Liver (tissue), 9 donors: ENCODE measurements around the gene TSN. TPM values are rescaled to one million over a fixed set of nuclear protein-coding genes. Genes with fewer than 3 reads are reported as not detected.

Source experiments
- DNase-seq: peaks from one replicate; pipeline ENCODE4 v3.0.0-alpha.2; 2017; ENCODE audit warnings: low spot score
- H3K27ac ChIP-seq, 2 donors: one replicate each; pipeline ENCODE4 v1.7.0; 2013; ENCODE audit warnings: inconsistent platforms in 2 of 2, low read length in 2 of 2, control low read depth in 1 of 2, low read depth in 1 of 2, mild to moderate bottlenecking in 1 of 2
- H3K27me3 ChIP-seq, 4 donors: one replicate each; pipeline versions ENCODE4 v1.6.1 to v1.7.0; 2013; ENCODE audit warnings: low read length in 3 of 4, inconsistent platforms in 1 of 4, mild to moderate bottlenecking in 1 of 4, moderate library complexity in 1 of 4; ENCODE audit not compliant: control insufficient read depth in 4 of 4, insufficient read depth in 4 of 4
- H3K36me3 ChIP-seq, 4 donors: one replicate each; pipeline versions ENCODE4 v1.6.1 to v1.7.0; 2013; ENCODE audit warnings: low read length in 3 of 4, mild to moderate bottlenecking in 3 of 4, low read depth in 1 of 4, moderate library complexity in 1 of 4; ENCODE audit not compliant: control insufficient read depth in 4 of 4, insufficient read depth in 3 of 4
- H3K4me1 ChIP-seq, 4 donors: one replicate each; pipeline versions ENCODE4 v1.6.1 to v1.7.0; 2013; ENCODE audit warnings: low read length in 3 of 4, mild to moderate bottlenecking in 3 of 4, moderate library complexity in 1 of 4; ENCODE audit not compliant: control insufficient read depth in 4 of 4, insufficient read depth in 4 of 4
- H3K4me3 ChIP-seq, 3 donors: one replicate each; pipeline versions ENCODE4 v1.6.1 to v1.7.0; 2013; ENCODE audit warnings: low read length in 3 of 3, control low read depth in 1 of 3, low read depth in 1 of 3, mild to moderate bottlenecking in 1 of 3
- H3K9ac ChIP-seq, 2 donors: one replicate each; pipeline ENCODE4 v1.7.0; 2013; ENCODE audit warnings: low read length in 2 of 2, mild to moderate bottlenecking in 2 of 2, moderate library complexity in 2 of 2, control low read depth in 1 of 2, low read depth in 1 of 2
- H3K9me3 ChIP-seq, 4 donors: one replicate each; pipeline versions ENCODE4 v1.6.1 to v1.7.0; 2013; ENCODE audit warnings: low read length in 3 of 4; ENCODE audit not compliant: control insufficient read depth in 4 of 4
- EGR1 ChIP-seq, 2 donors: IDR thresholded peaks; 2 replicates each; pipeline ENCODE4 v1.6.1; 2016 to 2018; ENCODE audit warnings: antibody characterized with exemption in 2 of 2, low read depth in 2 of 2
- FOXA1 ChIP-seq: IDR thresholded peaks from 2 replicates; pipeline ENCODE4 v1.6.1; 2016; ENCODE audit warnings: antibody characterized with exemption
- FOXA2 ChIP-seq: IDR thresholded peaks from 2 replicates; pipeline ENCODE4 v1.6.1; 2016; ENCODE audit warnings: antibody characterized with exemption
- GABPA ChIP-seq, 2 donors: IDR thresholded peaks in 1 of 2; conservative IDR thresholded peaks in 1 of 2; 2 replicates each; pipeline ENCODE4 v1.6.1; 2016; ENCODE audit warnings: antibody characterized with exemption in 2 of 2, mild to moderate bottlenecking in 1 of 2, moderate library complexity in 1 of 2
- HNF4A ChIP-seq, 2 donors: conservative IDR thresholded peaks; 2 replicates each; pipeline ENCODE4 v1.6.1; 2016; ENCODE audit warnings: antibody characterized with exemption in 2 of 2, mild to moderate bottlenecking in 2 of 2
- HNF4G ChIP-seq: IDR thresholded peaks from 2 replicates; pipeline ENCODE4 v1.6.1; 2016; ENCODE audit warnings: antibody characterized with exemption
- JUND ChIP-seq, 2 donors: IDR thresholded peaks; 2 replicates each; pipeline ENCODE4 v1.6.1; 2016; ENCODE audit warnings: antibody characterized with exemption in 2 of 2
- NR2F2 ChIP-seq: IDR thresholded peaks from 2 replicates; pipeline ENCODE4 v1.6.1; 2016; ENCODE audit warnings: antibody characterized with exemption
- RXRA ChIP-seq, 2 donors: IDR thresholded peaks; 2 replicates each; pipeline ENCODE4 v1.6.1; 2017 to 2018; ENCODE audit warnings: antibody characterized with exemption in 2 of 2, mild to moderate bottlenecking in 1 of 2
- SP1 ChIP-seq: IDR thresholded peaks from 2 replicates; pipeline ENCODE4 v1.6.1; 2018; ENCODE audit warnings: antibody characterized with exemption, mild to moderate bottlenecking
- TAF1 ChIP-seq: conservative IDR thresholded peaks from 2 replicates; pipeline ENCODE4 v1.6.1; 2016; ENCODE audit warnings: antibody characterized with exemption, mild to moderate bottlenecking
- YY1 ChIP-seq: IDR thresholded peaks from 2 replicates; pipeline ENCODE4 v1.6.1; 2016; ENCODE audit warnings: antibody characterized with exemption, mild to moderate bottlenecking
- WGBS: extraction: QIAGEN DNeasy Blood & Tissue Kit; methylation state at CpG from one replicate; pipeline ENCODE4 v1.1.7; 2013; 5-methylcytosine and 5-hydroxymethylcytosine counted together
- polyA plus RNA-seq, 2 donors: library from polyadenylated mRNA; stranded (reverse) in 1 of 2; unstranded in 1 of 2; fragments of 200-250 nt in 1 of 2; fragments of >200 nt in 1 of 2; fragmentation: Nextera tagmentation in 1 of 2; extraction: Ambion mirVana in 1 of 2; gene quantifications; one replicate each; pipeline versions ENCODE4 v1.2.1 to v1.2.3, GENCODE V29; 2013 to 2015
- total RNA-seq, 2 donors: library from RNA; depleted of rRNA; stranded (reverse); fragments of >200 nt; gene quantifications; one replicate each; pipeline ENCODE4 v1.2.3, GENCODE V29; 2014
- TF ChIP-seq, protein P1 (sequence below): IDR thresholded peaks from 2 replicates; pipeline ENCODE4 v1.6.1; 2016; ENCODE audit warnings: antibody characterized with exemption
- TF ChIP-seq, protein P2 (sequence below): IDR thresholded peaks from 2 replicates; pipeline ENCODE4 v1.6.1; 2016; ENCODE audit warnings: antibody characterized with exemption
- TF ChIP-seq, protein P3 (sequence below): fragments of 150-350 bp; IDR thresholded peaks from 2 replicates; pipeline ENCODE4 v1.5.1; 2017; ENCODE audit warnings: improper control_type of control experiment, low read depth, low read length; ENCODE audit not compliant: missing input control
- TF ChIP-seq, protein P4 (sequence below): IDR thresholded peaks from 2 replicates; pipeline ENCODE4 v1.6.1; 2016; ENCODE audit warnings: antibody characterized with exemption
- TF ChIP-seq, protein P5 (sequence below): IDR thresholded peaks from 2 replicates; pipeline ENCODE4 v1.6.1; 2016; ENCODE audit warnings: antibody characterized with exemption, mild to moderate bottlenecking
- donor health status: healthy.
- donor health status: healthy.
- donor health status: healthy.
- donor health status: healthy.
- donor health status: healthy.

Gene TSN
- total and polyA plus RNA-seq, 4 donors = 17.0 to 30.6 (median 17.7) TPM

DNA sequence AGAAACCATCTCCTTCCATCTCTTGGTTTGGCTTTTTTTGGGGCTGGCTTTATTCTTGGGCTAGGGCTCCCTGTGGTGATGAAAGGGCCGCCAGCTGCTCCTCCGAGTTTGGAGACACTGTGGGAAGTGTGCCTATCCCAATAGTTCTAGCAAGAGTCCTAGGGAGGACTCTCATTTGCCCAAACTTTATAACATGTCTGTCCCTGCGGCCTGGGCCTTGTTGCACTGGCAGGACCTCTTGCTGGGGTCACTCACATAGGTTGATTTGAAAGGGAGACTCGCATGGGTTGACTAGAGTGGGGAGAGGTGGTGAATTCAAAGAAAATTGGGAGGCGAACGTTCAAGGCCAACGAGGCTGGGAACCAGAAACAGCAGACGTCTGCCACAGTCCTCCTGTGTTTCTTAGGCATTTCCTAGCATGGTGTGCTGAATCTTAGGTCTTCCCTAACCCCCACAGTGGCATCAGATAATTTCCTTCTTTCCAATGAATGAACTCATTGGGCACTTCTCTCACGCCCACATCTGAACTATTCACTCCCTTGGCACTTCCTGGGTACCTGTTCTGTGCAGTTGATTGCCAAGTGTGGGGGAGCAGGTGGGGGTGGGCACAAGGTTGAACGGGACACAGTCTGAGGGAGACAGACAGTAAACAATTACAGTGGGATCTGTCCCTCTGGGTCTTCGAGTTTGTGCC lies 45.5 kb upstream of the TSN start:
- Histone ChIP-seq H3K27me3 (no peaks in the 10 kb centered on the region), H3K9me3 (no peaks in the 10 kb centered on the region), H3K27ac (no peak overlapping the region), H3K4me1 (no peaks in the 10 kb centered on the region), H3K4me3 (no peak overlapping the region), H3K9ac (no peak overlapping the region), H3K36me3 (no peaks in the 10 kb centered on the region)
- no peak for TF ChIP-seq HNF4A (conservative IDR thresholded peaks at IDR 0.05)
- TF ChIP-seq, protein P1, sequence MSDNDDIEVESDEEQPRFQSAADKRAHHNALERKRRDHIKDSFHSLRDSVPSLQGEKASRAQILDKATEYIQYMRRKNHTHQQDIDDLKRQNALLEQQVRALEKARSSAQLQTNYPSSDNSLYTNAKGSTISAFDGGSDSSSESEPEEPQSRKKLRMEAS = no peak
- TF ChIP-seq, protein P2, sequence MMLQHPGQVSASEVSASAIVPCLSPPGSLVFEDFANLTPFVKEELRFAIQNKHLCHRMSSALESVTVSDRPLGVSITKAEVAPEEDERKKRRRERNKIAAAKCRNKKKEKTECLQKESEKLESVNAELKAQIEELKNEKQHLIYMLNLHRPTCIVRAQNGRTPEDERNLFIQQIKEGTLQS = no peak
- no peak for TF ChIP-seq JUND (IDR thresholded peaks at IDR 0.05)
- TF ChIP-seq FOXA2 = no peak
- TF ChIP-seq, protein P3, sequence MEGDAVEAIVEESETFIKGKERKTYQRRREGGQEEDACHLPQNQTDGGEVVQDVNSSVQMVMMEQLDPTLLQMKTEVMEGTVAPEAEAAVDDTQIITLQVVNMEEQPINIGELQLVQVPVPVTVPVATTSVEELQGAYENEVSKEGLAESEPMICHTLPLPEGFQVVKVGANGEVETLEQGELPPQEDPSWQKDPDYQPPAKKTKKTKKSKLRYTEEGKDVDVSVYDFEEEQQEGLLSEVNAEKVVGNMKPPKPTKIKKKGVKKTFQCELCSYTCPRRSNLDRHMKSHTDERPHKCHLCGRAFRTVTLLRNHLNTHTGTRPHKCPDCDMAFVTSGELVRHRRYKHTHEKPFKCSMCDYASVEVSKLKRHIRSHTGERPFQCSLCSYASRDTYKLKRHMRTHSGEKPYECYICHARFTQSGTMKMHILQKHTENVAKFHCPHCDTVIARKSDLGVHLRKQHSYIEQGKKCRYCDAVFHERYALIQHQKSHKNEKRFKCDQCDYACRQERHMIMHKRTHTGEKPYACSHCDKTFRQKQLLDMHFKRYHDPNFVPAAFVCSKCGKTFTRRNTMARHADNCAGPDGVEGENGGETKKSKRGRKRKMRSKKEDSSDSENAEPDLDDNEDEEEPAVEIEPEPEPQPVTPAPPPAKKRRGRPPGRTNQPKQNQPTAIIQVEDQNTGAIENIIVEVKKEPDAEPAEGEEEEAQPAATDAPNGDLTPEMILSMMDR = no peak
- no peak for TF ChIP-seq GABPA (IDR thresholded peaks at IDR 0.05 in 1 of 2, conservative IDR thresholded peaks at IDR 0.05 in 1 of 2)
- no peak for TF ChIP-seq TAF1
- TF ChIP-seq NR2F2 = no peak
- TF ChIP-seq, protein P4, sequence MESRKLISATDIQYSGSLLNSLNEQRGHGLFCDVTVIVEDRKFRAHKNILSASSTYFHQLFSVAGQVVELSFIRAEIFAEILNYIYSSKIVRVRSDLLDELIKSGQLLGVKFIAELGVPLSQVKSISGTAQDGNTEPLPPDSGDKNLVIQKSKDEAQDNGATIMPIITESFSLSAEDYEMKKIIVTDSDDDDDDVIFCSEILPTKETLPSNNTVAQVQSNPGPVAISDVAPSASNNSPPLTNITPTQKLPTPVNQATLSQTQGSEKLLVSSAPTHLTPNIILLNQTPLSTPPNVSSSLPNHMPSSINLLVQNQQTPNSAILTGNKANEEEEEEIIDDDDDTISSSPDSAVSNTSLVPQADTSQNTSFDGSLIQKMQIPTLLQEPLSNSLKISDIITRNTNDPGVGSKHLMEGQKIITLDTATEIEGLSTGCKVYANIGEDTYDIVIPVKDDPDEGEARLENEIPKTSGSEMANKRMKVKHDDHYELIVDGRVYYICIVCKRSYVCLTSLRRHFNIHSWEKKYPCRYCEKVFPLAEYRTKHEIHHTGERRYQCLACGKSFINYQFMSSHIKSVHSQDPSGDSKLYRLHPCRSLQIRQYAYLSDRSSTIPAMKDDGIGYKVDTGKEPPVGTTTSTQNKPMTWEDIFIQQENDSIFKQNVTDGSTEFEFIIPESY = no peak
- TF ChIP-seq RXRA (IDR thresholded peaks at IDR 0.05) = no peak
- no peak for TF ChIP-seq EGR1 (IDR thresholded peaks at IDR 0.05; ENCODE audit: low read depth in 2 of 2)
- DNase-seq = no peak
- WGBS = 83% methylated on average over 11 of the region's 11 CpGs

DNA sequence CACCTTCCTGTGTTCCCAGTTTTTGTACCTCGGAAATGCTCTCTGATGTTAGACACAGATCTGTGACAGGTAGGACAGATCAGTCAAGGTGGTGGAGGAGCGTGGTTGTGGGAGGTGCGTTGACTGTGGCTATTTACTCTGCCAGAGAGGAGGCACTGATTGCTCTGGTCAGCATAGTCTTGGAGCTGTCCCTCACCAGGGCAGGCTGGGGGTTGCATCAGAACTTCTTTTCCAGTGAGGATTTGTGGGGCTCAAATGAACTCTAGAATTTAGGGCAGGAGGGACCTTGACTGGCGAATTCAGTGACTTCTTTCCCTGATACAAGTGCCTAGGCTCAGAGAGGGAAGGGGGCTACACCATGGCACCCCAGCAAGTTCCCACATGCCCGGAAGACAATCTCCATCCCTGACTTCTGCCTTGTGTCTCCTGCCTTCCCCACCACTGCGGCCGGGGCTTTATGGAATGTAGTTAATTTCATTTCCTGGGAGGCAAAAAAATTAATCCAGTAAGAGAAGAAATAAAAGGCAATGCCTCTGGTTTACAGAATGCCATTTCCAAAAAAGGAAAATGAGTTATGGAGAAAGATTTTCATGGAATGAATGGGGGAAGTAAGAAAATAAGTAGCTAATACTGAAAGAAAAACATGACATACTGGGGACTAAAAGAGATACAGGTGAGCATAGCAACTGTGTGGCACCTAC lies 44.8 kb upstream of the TSN start:
- WGBS = 82% methylated on average over 7 of the region's 7 CpGs
- Histone ChIP-seq H3K4me1 (peaks cover 0 to 1% (median under 1%) of the 10 kb centered on the region in 4 donors), H3K36me3 (no peaks in the 10 kb centered on the region), H3K9ac (no peak overlapping the region), H3K4me3 (no peak overlapping the region), H3K27me3 (no peaks in the 10 kb centered on the region), H3K27ac (no peak overlapping the region), H3K9me3 (no peaks in the 10 kb centered on the region)
- DNase-seq = no peak
- TF ChIP-seq YY1 = no peak
- no peak for TF ChIP-seq HNF4A (conservative IDR thresholded peaks at IDR 0.05)
- TF ChIP-seq, protein P5, sequence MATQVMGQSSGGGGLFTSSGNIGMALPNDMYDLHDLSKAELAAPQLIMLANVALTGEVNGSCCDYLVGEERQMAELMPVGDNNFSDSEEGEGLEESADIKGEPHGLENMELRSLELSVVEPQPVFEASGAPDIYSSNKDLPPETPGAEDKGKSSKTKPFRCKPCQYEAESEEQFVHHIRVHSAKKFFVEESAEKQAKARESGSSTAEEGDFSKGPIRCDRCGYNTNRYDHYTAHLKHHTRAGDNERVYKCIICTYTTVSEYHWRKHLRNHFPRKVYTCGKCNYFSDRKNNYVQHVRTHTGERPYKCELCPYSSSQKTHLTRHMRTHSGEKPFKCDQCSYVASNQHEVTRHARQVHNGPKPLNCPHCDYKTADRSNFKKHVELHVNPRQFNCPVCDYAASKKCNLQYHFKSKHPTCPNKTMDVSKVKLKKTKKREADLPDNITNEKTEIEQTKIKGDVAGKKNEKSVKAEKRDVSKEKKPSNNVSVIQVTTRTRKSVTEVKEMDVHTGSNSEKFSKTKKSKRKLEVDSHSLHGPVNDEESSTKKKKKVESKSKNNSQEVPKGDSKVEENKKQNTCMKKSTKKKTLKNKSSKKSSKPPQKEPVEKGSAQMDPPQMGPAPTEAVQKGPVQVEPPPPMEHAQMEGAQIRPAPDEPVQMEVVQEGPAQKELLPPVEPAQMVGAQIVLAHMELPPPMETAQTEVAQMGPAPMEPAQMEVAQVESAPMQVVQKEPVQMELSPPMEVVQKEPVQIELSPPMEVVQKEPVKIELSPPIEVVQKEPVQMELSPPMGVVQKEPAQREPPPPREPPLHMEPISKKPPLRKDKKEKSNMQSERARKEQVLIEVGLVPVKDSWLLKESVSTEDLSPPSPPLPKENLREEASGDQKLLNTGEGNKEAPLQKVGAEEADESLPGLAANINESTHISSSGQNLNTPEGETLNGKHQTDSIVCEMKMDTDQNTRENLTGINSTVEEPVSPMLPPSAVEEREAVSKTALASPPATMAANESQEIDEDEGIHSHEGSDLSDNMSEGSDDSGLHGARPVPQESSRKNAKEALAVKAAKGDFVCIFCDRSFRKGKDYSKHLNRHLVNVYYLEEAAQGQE = no peak
- TF ChIP-seq FOXA2 = no peak
- TF ChIP-seq RXRA (IDR thresholded peaks at IDR 0.05) = no peak
- no peak for TF ChIP-seq TAF1
- no peak for TF ChIP-seq JUND (IDR thresholded peaks at IDR 0.05)
- no peak for TF ChIP-seq HNF4G
- TF ChIP-seq, protein P2 = no peak
- TF ChIP-seq, protein P4 = no peak
- no peak for TF ChIP-seq SP1
- TF ChIP-seq, protein P1 = no peak
- no peak for TF ChIP-seq FOXA1
- TF ChIP-seq EGR1 (IDR thresholded peaks at IDR 0.05; ENCODE audit: low read depth in 2 of 2) = no peak
- no peak for TF ChIP-seq GABPA (IDR thresholded peaks at IDR 0.05 in 1 of 2, conservative IDR thresholded peaks at IDR 0.05 in 1 of 2)
